SK-N-SH treated with all-trans-retinoic acid at 6 μM for 48 hours (cell line): ENCODE measurements around the gene GSTT2B.

Experiments used
- ATAC-seq: fragments of 200-7000 bp; cut with Tn5 transposase; 3 replicates; pipeline ENCODE4 v1.9.1; 2020; ENCODE audit warnings: mild to moderate bottlenecking, moderate library complexity
- ARNTL ChIP-seq: fragments of 450-650 bp; formaldehyde crosslinking; IDR thresholded peaks from 2 replicates; pipeline ENCODE4 v1.5.0; 2020; ENCODE audit warnings: low read depth, mild to moderate bottlenecking, moderate library complexity, borderline replicate concordance
- BACH2 ChIP-seq: fragments of 250-450 bp; sonication (Bioruptor Pico); IDR thresholded peaks from 2 replicates; pipeline ENCODE4 v1.9.0; 2021; ENCODE audit warnings: mild to moderate bottlenecking, borderline replicate concordance
- CREB5 ChIP-seq: fragments of 250-450 bp; sonication (Bioruptor Pico); IDR thresholded peaks from 2 replicates; pipeline ENCODE4 v1.5.1; 2020; ENCODE audit warnings: low read depth, mild to moderate bottlenecking, moderate library complexity
- CSDC2 ChIP-seq: fragments of 250-450 bp; sonication (Bioruptor Pico); IDR thresholded peaks from 2 replicates; pipeline ENCODE4 v1.5.0; 2020; ENCODE audit warnings: mild to moderate bottlenecking, moderate library complexity
- ESRRG ChIP-seq: fragments of 250-450 bp; sonication (Bioruptor Pico); IDR thresholded peaks from 2 replicates; pipeline ENCODE4 v1.6.1; 2021; ENCODE audit warnings: mild to moderate bottlenecking
- ISL1 ChIP-seq: fragments of 250-450 bp; sonication (Bioruptor Pico); IDR thresholded peaks from 2 replicates; pipeline ENCODE4 v2.1.2; 2022; ENCODE audit warnings: mild to moderate bottlenecking, moderate library complexity
- OSR1 ChIP-seq: fragments of 250-450 bp; sonication (Bioruptor Pico); IDR thresholded peaks from 2 replicates; pipeline ENCODE4 v1.8.0; 2022; ENCODE audit warnings: moderate library complexity, mild to moderate bottlenecking, inconsistent platforms
- PATZ1 ChIP-seq: fragments of 250-450 bp; sonication (Bioruptor Pico); IDR thresholded peaks from 2 replicates; pipeline ENCODE4 v1.8.0; 2020; ENCODE audit warnings: mild to moderate bottlenecking, moderate library complexity, borderline replicate concordance
- PPARA ChIP-seq: fragments of 250-450 bp; sonication (Bioruptor Pico); IDR thresholded peaks from 2 replicates; pipeline ENCODE4 v1.5.0; 2020; ENCODE audit warnings: mild to moderate bottlenecking, borderline replicate concordance
- RARB ChIP-seq: fragments of 250-450 bp; sonication (Bioruptor Pico); IDR thresholded peaks from 2 replicates; pipeline ENCODE4 v1.8.0; 2021; ENCODE audit warnings: mild to moderate bottlenecking, moderate library complexity
- SNAI2 ChIP-seq: fragments of 250-450 bp; sonication (Bioruptor Pico); IDR thresholded peaks from 2 replicates; pipeline ENCODE4 v1.5.0; 2020; ENCODE audit warnings: mild to moderate bottlenecking, moderate library complexity
- TCF4 ChIP-seq: fragments of 250-450 bp; sonication (Bioruptor Pico); IDR thresholded peaks from 2 replicates; pipeline ENCODE4 v1.8.0; 2021; ENCODE audit warnings: mild to moderate bottlenecking, moderate library complexity, borderline replicate concordance
- TOX ChIP-seq: fragments of 250-450 bp; sonication (Bioruptor Pico); IDR thresholded peaks from 2 replicates; pipeline ENCODE4 v1.8.0; 2021; ENCODE audit warnings: mild to moderate bottlenecking, moderate library complexity, borderline replicate concordance
- ZC3H10 ChIP-seq: fragments of 250-450 bp; sonication (Bioruptor Pico); IDR thresholded peaks from 2 replicates; pipeline ENCODE4 v1.5.1; 2021; ENCODE audit warnings: mild to moderate bottlenecking, moderate library complexity
- ZFP3 ChIP-seq: fragments of 250-450 bp; sonication (Bioruptor Pico); IDR thresholded peaks from 2 replicates; pipeline ENCODE4 v1.5.0; 2020; ENCODE audit warnings: mild to moderate bottlenecking, moderate library complexity
- ZNF565 ChIP-seq: fragments of 450-650 bp; formaldehyde crosslinking; conservative IDR thresholded peaks from 2 replicates; pipeline ENCODE4 v1.5.0; 2020; ENCODE audit warnings: low read depth, mild to moderate bottlenecking, moderate library complexity
- ZNF70 ChIP-seq: fragments of 450-650 bp; formaldehyde crosslinking; IDR thresholded peaks from 2 replicates; pipeline ENCODE4 v1.5.0; 2020; ENCODE audit warnings: mild to moderate bottlenecking, moderate library complexity
- ZNF8 ChIP-seq: fragments of 450-650 bp; formaldehyde crosslinking; IDR thresholded peaks from 2 replicates; pipeline ENCODE4 v1.5.0; 2020; ENCODE audit warnings: mild to moderate bottlenecking, moderate library complexity
- TF ChIP-seq, protein P1 (sequence below): fragments of 250-450 bp; sonication (Bioruptor Pico); IDR thresholded peaks from 2 replicates; pipeline ENCODE4 v1.8.0; 2021; ENCODE audit warnings: low read depth, mild to moderate bottlenecking, moderate library complexity, borderline replicate concordance
- TF ChIP-seq, protein P2 (sequence below): fragments of 250-450 bp; sonication (Bioruptor Pico); IDR thresholded peaks from 2 replicates; pipeline ENCODE4 v1.5.1; 2021; ENCODE audit warnings: mild to moderate bottlenecking, moderate library complexity
- TF ChIP-seq, protein P3 (sequence below): fragments of 250-450 bp; sonication (Bioruptor Pico); IDR thresholded peaks from 2 replicates; pipeline ENCODE4 v1.5.0; 2020; ENCODE audit warnings: mild to moderate bottlenecking, moderate library complexity

Gene GSTT2B

GRCh38 chr22:24008381-24009226 lies 47.6 kb upstream of the GSTT2B start:
- no peak for ATAC-seq
- TF ChIP-seq ZNF8 (CRISPR knock-in tag) = no peak
- TF ChIP-seq PATZ1 = no peak
- no peak for TF ChIP-seq RARB
- TF ChIP-seq, protein P1, sequence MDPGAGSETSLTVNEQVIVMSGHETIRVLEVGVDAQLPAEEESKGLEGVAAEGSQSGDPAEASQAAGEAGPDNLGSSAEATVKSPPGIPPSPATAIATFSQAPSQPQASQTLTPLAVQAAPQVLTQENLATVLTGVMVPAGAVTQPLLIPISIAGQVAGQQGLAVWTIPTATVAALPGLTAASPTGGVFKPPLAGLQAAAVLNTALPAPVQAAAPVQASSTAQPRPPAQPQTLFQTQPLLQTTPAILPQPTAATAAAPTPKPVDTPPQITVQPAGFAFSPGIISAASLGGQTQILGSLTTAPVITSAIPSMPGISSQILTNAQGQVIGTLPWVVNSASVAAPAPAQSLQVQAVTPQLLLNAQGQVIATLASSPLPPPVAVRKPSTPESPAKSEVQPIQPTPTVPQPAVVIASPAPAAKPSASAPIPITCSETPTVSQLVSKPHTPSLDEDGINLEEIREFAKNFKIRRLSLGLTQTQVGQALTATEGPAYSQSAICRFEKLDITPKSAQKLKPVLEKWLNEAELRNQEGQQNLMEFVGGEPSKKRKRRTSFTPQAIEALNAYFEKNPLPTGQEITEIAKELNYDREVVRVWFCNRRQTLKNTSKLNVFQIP = no peak
- no peak for TF ChIP-seq SNAI2 (CRISPR knock-in tag)
- TF ChIP-seq, protein P2, sequence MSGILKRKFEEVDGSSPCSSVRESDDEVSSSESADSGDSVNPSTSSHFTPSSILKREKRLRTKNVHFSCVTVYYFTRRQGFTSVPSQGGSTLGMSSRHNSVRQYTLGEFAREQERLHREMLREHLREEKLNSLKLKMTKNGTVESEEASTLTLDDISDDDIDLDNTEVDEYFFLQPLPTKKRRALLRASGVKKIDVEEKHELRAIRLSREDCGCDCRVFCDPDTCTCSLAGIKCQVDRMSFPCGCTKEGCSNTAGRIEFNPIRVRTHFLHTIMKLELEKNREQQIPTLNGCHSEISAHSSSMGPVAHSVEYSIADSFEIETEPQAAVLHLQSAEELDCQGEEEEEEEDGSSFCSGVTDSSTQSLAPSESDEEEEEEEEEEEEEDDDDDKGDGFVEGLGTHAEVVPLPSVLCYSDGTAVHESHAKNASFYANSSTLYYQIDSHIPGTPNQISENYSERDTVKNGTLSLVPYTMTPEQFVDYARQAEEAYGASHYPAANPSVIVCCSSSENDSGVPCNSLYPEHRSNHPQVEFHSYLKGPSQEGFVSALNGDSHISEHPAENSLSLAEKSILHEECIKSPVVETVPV (CRISPR knock-in tag) = no peak
- no peak for TF ChIP-seq ZC3H10 (CRISPR knock-in tag)
- TF ChIP-seq ZFP3 = no peak
- TF ChIP-seq CREB5 (CRISPR knock-in tag) = no peak
- TF ChIP-seq, protein P3, sequence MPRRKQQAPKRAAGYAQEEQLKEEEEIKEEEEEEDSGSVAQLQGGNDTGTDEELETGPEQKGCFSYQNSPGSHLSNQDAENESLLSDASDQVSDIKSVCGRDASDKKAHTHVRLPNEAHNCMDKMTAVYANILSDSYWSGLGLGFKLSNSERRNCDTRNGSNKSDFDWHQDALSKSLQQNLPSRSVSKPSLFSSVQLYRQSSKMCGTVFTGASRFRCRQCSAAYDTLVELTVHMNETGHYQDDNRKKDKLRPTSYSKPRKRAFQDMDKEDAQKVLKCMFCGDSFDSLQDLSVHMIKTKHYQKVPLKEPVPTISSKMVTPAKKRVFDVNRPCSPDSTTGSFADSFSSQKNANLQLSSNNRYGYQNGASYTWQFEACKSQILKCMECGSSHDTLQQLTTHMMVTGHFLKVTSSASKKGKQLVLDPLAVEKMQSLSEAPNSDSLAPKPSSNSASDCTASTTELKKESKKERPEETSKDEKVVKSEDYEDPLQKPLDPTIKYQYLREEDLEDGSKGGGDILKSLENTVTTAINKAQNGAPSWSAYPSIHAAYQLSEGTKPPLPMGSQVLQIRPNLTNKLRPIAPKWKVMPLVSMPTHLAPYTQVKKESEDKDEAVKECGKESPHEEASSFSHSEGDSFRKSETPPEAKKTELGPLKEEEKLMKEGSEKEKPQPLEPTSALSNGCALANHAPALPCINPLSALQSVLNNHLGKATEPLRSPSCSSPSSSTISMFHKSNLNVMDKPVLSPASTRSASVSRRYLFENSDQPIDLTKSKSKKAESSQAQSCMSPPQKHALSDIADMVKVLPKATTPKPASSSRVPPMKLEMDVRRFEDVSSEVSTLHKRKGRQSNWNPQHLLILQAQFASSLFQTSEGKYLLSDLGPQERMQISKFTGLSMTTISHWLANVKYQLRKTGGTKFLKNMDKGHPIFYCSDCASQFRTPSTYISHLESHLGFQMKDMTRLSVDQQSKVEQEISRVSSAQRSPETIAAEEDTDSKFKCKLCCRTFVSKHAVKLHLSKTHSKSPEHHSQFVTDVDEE (CRISPR knock-in tag) = no peak
- TF ChIP-seq ESRRG (CRISPR knock-in tag) = no peak
- TF ChIP-seq ZNF70 = no peak
- TF ChIP-seq OSR1 (CRISPR knock-in tag) = no peak
- TF ChIP-seq TCF4 (CRISPR knock-in tag) = no peak
- no peak for TF ChIP-seq ARNTL (CRISPR knock-in tag)
- no peak for TF ChIP-seq ZNF565 (CRISPR knock-in tag)

- no peak for ATAC-seq
These were observed 47.0 kb upstream of the GSTT2B start for GRCh38 chr22:24008022-24008283.

More at GRCh38 chr22:24008022-24008283, 47.0 kb upstream of the GSTT2B start:
- TF ChIP-seq PATZ1 = no peak
- TF ChIP-seq ISL1 = no peak
- TF ChIP-seq ESRRG (CRISPR knock-in tag) = no peak
- TF ChIP-seq, protein P2 (CRISPR knock-in tag) = no peak
- no peak for TF ChIP-seq CSDC2 (CRISPR knock-in tag)
- no peak for TF ChIP-seq BACH2
- TF ChIP-seq OSR1 (CRISPR knock-in tag) = no peak
- TF ChIP-seq ZFP3 = no peak
- no peak for TF ChIP-seq PPARA (CRISPR knock-in tag)
- TF ChIP-seq ZNF8 (CRISPR knock-in tag) = no peak
- TF ChIP-seq RARB = no peak
- TF ChIP-seq ZNF70 = no peak
- no peak for TF ChIP-seq ZNF565 (CRISPR knock-in tag)
- TF ChIP-seq TOX = no peak
- no peak for TF ChIP-seq SNAI2 (CRISPR knock-in tag)
